ENCODE results near the gene EBF3. TPM values are rescaled to one million over a fixed set of nuclear protein-coding genes. Genes with fewer than 3 reads are reported as not detected.

The EBF3 gene
- total RNA-seq, 1 experiment from 2014 or later = not detected

GRCh38 chr10:129799942-129800341 lies 164.1 kb downstream of the EBF3 start:
- no peak for DNase-seq (ENCODE audit: low read depth)

- DNase-seq (ENCODE audit: low read depth) = no peak
These were observed 167.2 kb downstream of the EBF3 start for GRCh38 chr10:129796710-129797420.

GRCh38 chr10:129793996-129794395 lies 170.1 kb downstream of the EBF3 start:
- no peak for DNase-seq (ENCODE audit: low read depth)

- no peak for DNase-seq (ENCODE audit: low read depth)
These were observed 170.6 kb downstream of the EBF3 start for GRCh38 chr10:129793479-129793878.

- no peak for DNase-seq (ENCODE audit: low read depth)
These were observed 171.2 kb downstream of the EBF3 start for GRCh38 chr10:129792864-129793263.

GRCh38 chr10:129792141-129792540 lies 171.9 kb downstream of the EBF3 start:
- no peak for DNase-seq (ENCODE audit: low read depth)

- DNase-seq (ENCODE audit: low read depth) = no peak
These were observed 173.2 kb downstream of the EBF3 start for GRCh38 chr10:129790715-129791446.

- no peak for DNase-seq (ENCODE audit: low read depth)
These were observed 175.9 kb downstream of the EBF3 start for GRCh38 chr10:129788215-129788614.

GRCh38 chr10:129787557-129787956 lies 176.5 kb downstream of the EBF3 start:
- DNase-seq (ENCODE audit: low read depth) = no peak

GRCh38 chr10:129786216-129786615 lies 177.9 kb downstream of the EBF3 start:
- no peak for DNase-seq (ENCODE audit: low read depth)

GRCh38 chr10:129785536-129785981 lies 178.5 kb downstream of the EBF3 start:
- no peak for DNase-seq (ENCODE audit: low read depth)

Other genes starting within 250 kb of the EBF3 start
- gene C10orf143, start 146.6 kb upstream of the EBF3 start, total RNA-seq (2014; rRNA removed; shearing (Covaris generic)) = 0.05 TPM in 1 of 2 replicates, not detected in the other
- 168 and 179 TPM in 2 replicates for gene GLRX3, start 172.1 kb upstream of the EBF3 start, total RNA-seq (2014; rRNA removed; shearing (Covaris generic))